Panc1 (cell line): ENCODE measurements around the gene SNX6. TPM values are rescaled to one million over a fixed set of nuclear protein-coding genes. Genes with fewer than 3 reads are reported as not detected.
A peak's percentile ranks its signal among the peaks of the same experiment; 100 is the strongest.

ENCODE experiments used
- ATAC-seq: fragments of 200-7000 bp; cut with Tn5 transposase; 2 replicates; pipeline ENCODE4 v1.9.1; 2020; ENCODE audit warnings: mild to moderate bottlenecking, moderate library complexity
- BruUV-seq: library from RNA; stranded (reverse); fragments of 400-500 nt; replicated peaks from 2 replicates; lab custom pipeline; 2021; lab: Mats Ljungman, UMichigan
- CTCF ChIA-PET: fragments of 300-600 bp; sonication (Branson Sonifier 250); formaldehyde crosslinking; loops from one replicate; lab custom pipeline; 2022; ENCODE audit warnings: antibody characterized with exemption; lab: Charles Lee
- POLR2A ChIA-PET: fragments of 300-600 bp; sonication (Branson Sonifier 250); formaldehyde crosslinking; loops from one replicate; lab custom pipeline; 2022; ENCODE audit warnings: antibody characterized with exemption; lab: Charles Lee
- DNase-seq: peaks from one replicate; pipeline ENCODE4 v3.0.0-alpha.2; 2010; ENCODE audit warnings: low read depth, low spot score
- H3K27ac ChIP-seq: 2 replicates; pipeline ENCODE4 v1.5.1; 2011; ENCODE audit warnings: mild to moderate bottlenecking, low read length, inconsistent platforms
- H3K27me3 ChIP-seq: fragments of 200-500 bp; sonication (Bioruptor generic); 2 replicates; pipeline ENCODE4 v1.6.0; 2014; ENCODE audit warnings: low read length, inconsistent platforms; ENCODE audit not compliant: control insufficient read depth, insufficient read depth
- H3K36me3 ChIP-seq: fragments of 200-500 bp; sonication (Bioruptor generic); 2 replicates; pipeline ENCODE4 v1.5.1; 2014; ENCODE audit warnings: inconsistent platforms, mild to moderate bottlenecking, low read length, moderate library complexity; ENCODE audit not compliant: control insufficient read depth, insufficient read depth
- H3K4me1 ChIP-seq: 2 replicates; pipeline ENCODE4 v1.5.1; 2011; ENCODE audit warnings: inconsistent platforms, mild to moderate bottlenecking, low read length, moderate library complexity; ENCODE audit not compliant: control insufficient read depth, insufficient read depth
- H3K4me3 ChIP-seq, 2 experiments: 2 replicates each; pipeline ENCODE4 v1.5.1; 2011 to 2012; ENCODE audit warnings: low read depth in 2 of 2, low read length in 2 of 2, mild to moderate bottlenecking in 2 of 2, inconsistent platforms in 1 of 2, moderate library complexity in 1 of 2
- H3K9me3 ChIP-seq: fragments of 200-500 bp; sonication (Bioruptor generic); 2 replicates; pipeline ENCODE4 v1.5.1; 2014; ENCODE audit warnings: low read depth, mild to moderate bottlenecking, inconsistent platforms, low read length, moderate library complexity; ENCODE audit not compliant: control insufficient read depth, insufficient read depth
- CTCF ChIP-seq: fragments of 450-650 bp; IDR thresholded peaks from 2 replicates; pipeline ENCODE4 v1.5.1; 2017; ENCODE audit warnings: mild to moderate bottlenecking
- POLR2AphosphoS5 ChIP-seq: IDR thresholded peaks from 2 replicates; pipeline ENCODE4 v1.6.1; 2012; ENCODE audit warnings: mild to moderate bottlenecking, low read depth, low read length, moderate library complexity
- REST ChIP-seq, 2 experiments: IDR thresholded peaks; 2 replicates each; pipeline ENCODE4 v1.6.1; 2011 to 2012; ENCODE audit warnings: low read depth in 2 of 2, control low read depth in 1 of 2, low read length in 1 of 2, mild to moderate bottlenecking in 1 of 2, moderate library complexity in 1 of 2; ENCODE audit not compliant: insufficient read depth in 1 of 2
- SIN3A ChIP-seq: IDR thresholded peaks from 2 replicates; pipeline ENCODE4 v1.6.1; 2012; ENCODE audit warnings: low read depth, mild to moderate bottlenecking, low read length, moderate library complexity, borderline replicate concordance; ENCODE audit not compliant: insufficient read depth
- TCF7L2 ChIP-seq: IDR thresholded peaks from 2 replicates; pipeline ENCODE4 v1.6.1; 2011; ENCODE audit warnings: mild to moderate bottlenecking, low read depth, low read length, inconsistent platforms
- in situ Hi-C: cut with HindIII; loops from 2 replicates; pipeline ENCODE4 v1.10.0; 2016; ENCODE audit warnings: low sequenced_read_pairs, low pct_unique_long_range_greater_than_20kb
- intact Hi-C: fragments of 100-400 bp; cut with micrococcal nuclease; formaldehyde crosslinking; loops from one replicate; pipeline ENCODE4 v1.10.0; 2022; ENCODE audit not compliant: unreplicated experiment
- total RNA-seq: library from RNA; stranded (reverse); gene quantifications from one replicate; pipeline ENCODE4 v1.2.1, GENCODE V29; 2021; ENCODE audit not compliant: unreplicated experiment

Gene SNX6
- total RNA-seq, 1 experiment from 2014 or later = 50.9 TPM

- H3K27ac ChIP-seq = peak overlapping the region; percentile 65; the same call in 1 of the 2 replicates
- peaks cover 22% of the 10 kb centered on the region for H3K4me1 ChIP-seq
- ChIA-PET CTCF (no interaction called here), POLR2A (no interaction called here)
- BruUV-seq = no TSS peak
- no peaks in the 10 kb centered on the region for H3K36me3 ChIP-seq
- no peaks in the 10 kb centered on the region for H3K27me3 ChIP-seq
- no peak for TF ChIP-seq TCF7L2
- no peak for TF ChIP-seq POLR2AphosphoS5
- no peak for TF ChIP-seq REST (IDR thresholded peaks at IDR 0.05; ENCODE audit: insufficient read depth in 1 of 2, low read depth in 2 of 2, low read length in 1 of 2)
- TF ChIP-seq CTCF = no peak
- TF ChIP-seq SIN3A = no peak
- no peak overlapping the region for H3K4me3 ChIP-seq
- in situ Hi-C loops (no loop called here), intact Hi-C loops (loop anchor here (2.0 kb wide), 1 partner anchor 49 kb away; no protein-coding TSS in a partner anchor)
- DNase-seq (no peak), ATAC-seq (no peak)
- H3K9me3 ChIP-seq = no peaks in the 10 kb centered on the region
Measured at GRCh38 chr14:34673702-34674101, 43.8 kb upstream of the SNX6 start.

- in situ Hi-C loops = no loop called here
- Histone ChIP-seq H3K27me3 (no peaks in the 10 kb centered on the region), H3K9me3 (no peaks in the 10 kb centered on the region), H3K36me3 (no peaks in the 10 kb centered on the region), H3K4me3 (no peak overlapping the region), H3K4me1 (peaks cover 7% of the 10 kb centered on the region), H3K27ac (no peak overlapping the region)
- TF ChIP-seq SIN3A (no peak), CTCF (no peak), POLR2AphosphoS5 (no peak), TCF7L2 (no peak), REST (IDR thresholded peaks at IDR 0.05; ENCODE audit: insufficient read depth in 1 of 2, low read depth in 2 of 2, low read length in 1 of 2) (no peak)
- BruUV-seq = no TSS peak
- no peak for ATAC-seq
- DNase-seq = no peak
- ChIA-PET CTCF (no interaction called here), POLR2A (no interaction called here)
- intact Hi-C loops = loop anchor here (2.0 kb wide), 1 partner anchor 51 kb away; no protein-coding TSS in a partner anchor
Measured at GRCh38 chr14:34671716-34672115, 41.8 kb upstream of the SNX6 start.
